ENCODE results near the gene RIF1. TPM values are rescaled to one million over a fixed set of nuclear protein-coding genes. Genes with fewer than 3 reads are reported as not detected.

The RIF1 gene
- total and polyA plus RNA-seq, 2 experiments from 2014 or later, result 20.9 to 26.5 TPM

GRCh38 chr2:151374436-151374835, 35.3 kb upstream of the RIF1 start:
- Histone ChIP-seq H2AFZ (0 out of 2 replicates have a peak overlapping the region, but pooled peaks have one; percentile 8), H3K4me3 (0 out of 2 replicates have a peak overlapping the region, but pooled peaks have one; percentile 5), H3K27ac (peak overlapping the region; percentile 53), H3K79me2 (ENCODE audit: insufficient read depth) (no peaks in the 10 kb centered on the region), H4K20me1 (ENCODE audit: insufficient read depth) (no peaks in the 10 kb centered on the region), H3K9me3 (ENCODE audit: low read depth) (no peaks in the 10 kb centered on the region), H3K4me1 (ENCODE audit: insufficient read depth) (peaks cover 13% of the 10 kb centered on the region), H3K36me3 (ENCODE audit: low read depth) (no peaks in the 10 kb centered on the region), H3K4me2 (ENCODE audit: unreplicated experiment) (peak overlapping the region; percentile 67), H3K9ac (peak overlapping the region; percentile 12; the same call in 1 of the 2 replicates), H3K9me2 (ENCODE audit: insufficient read depth) (no peaks in the 10 kb centered on the region), H3K27me3 (replicated peaks; ENCODE audit: insufficient read depth) (no peaks in the 10 kb centered on the region), H3F3A (ENCODE audit: insufficient read depth) (peaks cover 15% of the 10 kb centered on the region)
- in situ Hi-C loops (cut with MboI), result no loop called here
- TF ChIP-seq EZH2phosphoT487 (IDR thresholded peaks at IDR 0.05; ENCODE audit: insufficient read depth, low read depth), result no peak
- no peak for TF ChIP-seq EZH2 (IDR thresholded peaks at IDR 0.05; ENCODE audit: insufficient read depth, poor library complexity, severe bottlenecking)
- DNase-seq, result peak; percentile 87
- whole genome bisulfite sequencing, 2 experiments (ENCODE audit: low coverage in 1 of 2, low lambda C conversion rate in 2 of 2, missing lambda C conversion rate in 2 of 2), result 8 to 10% methylated on average over 3 of the region's 3 CpGs

- Histone ChIP-seq H3K27me3 (replicated peaks; ENCODE audit: insufficient read depth) (no peaks in the 10 kb centered on the region), H3K79me2 (ENCODE audit: insufficient read depth) (no peaks in the 10 kb centered on the region), H3K36me3 (ENCODE audit: low read depth) (no peaks in the 10 kb centered on the region), H3K4me3 (no peak overlapping the region), H3F3A (ENCODE audit: insufficient read depth) (peaks cover 6% of the 10 kb centered on the region), H3K9me3 (ENCODE audit: low read depth) (peaks cover 3% of the 10 kb centered on the region), H3K4me2 (ENCODE audit: unreplicated experiment) (no peak overlapping the region), H2AFZ (no peak overlapping the region), H3K27ac (no peak overlapping the region), H4K20me1 (ENCODE audit: insufficient read depth) (no peaks in the 10 kb centered on the region), H3K9me2 (ENCODE audit: insufficient read depth) (no peaks in the 10 kb centered on the region), H3K9ac (no peak overlapping the region), H3K4me1 (ENCODE audit: insufficient read depth) (peaks cover 11% of the 10 kb centered on the region)
- 89 to 90% methylated on average over 4 of the region's 4 CpGs for WGBS, 2 experiments (ENCODE audit: low coverage in 1 of 2, low lambda C conversion rate in 2 of 2, missing lambda C conversion rate in 2 of 2)
- TF ChIP-seq EZH2phosphoT487 (IDR thresholded peaks at IDR 0.05; ENCODE audit: insufficient read depth, low read depth), result no peak
- no peak for TF ChIP-seq EZH2 (IDR thresholded peaks at IDR 0.05; ENCODE audit: insufficient read depth, poor library complexity, severe bottlenecking)
- in situ Hi-C loops (cut with MboI), result no loop called here
- no peak for DNase-seq
Measured at GRCh38 chr2:151379169-151379568, 30.5 kb upstream of the RIF1 start.

- no peak overlapping the region for H3K27ac ChIP-seq
- 96 to 98% methylated on average over 6 of the region's 6 CpGs for WGBS, 2 experiments (ENCODE audit: low coverage in 1 of 2, low lambda C conversion rate in 2 of 2, missing lambda C conversion rate in 2 of 2)
- H3K9ac ChIP-seq, result no peak overlapping the region
- DNase-seq, result no peak
- 0 out of 2 replicates have a peak, but pooled peaks cover 3% of the 10 kb centered on the region for H3K4me1 ChIP-seq (ENCODE audit: insufficient read depth)
- H3K4me3 ChIP-seq, result no peak overlapping the region
- H3K27me3 ChIP-seq (replicated peaks; ENCODE audit: insufficient read depth), result no peaks in the 10 kb centered on the region
- peaks cover 3% of the 10 kb centered on the region for H3K9me3 ChIP-seq (ENCODE audit: low read depth)
- H3K36me3 ChIP-seq (ENCODE audit: low read depth), result no peaks in the 10 kb centered on the region
- no peaks in the 10 kb centered on the region for H3F3A ChIP-seq (ENCODE audit: insufficient read depth)
- H2AFZ ChIP-seq, result no peak overlapping the region
- no peaks in the 10 kb centered on the region for H4K20me1 ChIP-seq (ENCODE audit: insufficient read depth)
- no peak overlapping the region for H3K4me2 ChIP-seq (ENCODE audit: unreplicated experiment)
- TF ChIP-seq EZH2 (IDR thresholded peaks at IDR 0.05; ENCODE audit: insufficient read depth, poor library complexity, severe bottlenecking) (no peak), EZH2phosphoT487 (IDR thresholded peaks at IDR 0.05; ENCODE audit: insufficient read depth, low read depth) (no peak)
- no peaks in the 10 kb centered on the region for H3K79me2 ChIP-seq (ENCODE audit: insufficient read depth)
- H3K9me2 ChIP-seq (ENCODE audit: insufficient read depth), result no peaks in the 10 kb centered on the region
- in situ Hi-C loops (cut with MboI), result no loop called here
Measured at GRCh38 chr2:151380580-151381235, 29.0 kb upstream of the RIF1 start.

GRCh38 chr2:151381266-151381665, 28.4 kb upstream of the RIF1 start:
- Histone ChIP-seq H3K27ac (no peak overlapping the region), H3K4me3 (no peak overlapping the region), H3K27me3 (replicated peaks; ENCODE audit: insufficient read depth) (no peaks in the 10 kb centered on the region), H4K20me1 (ENCODE audit: insufficient read depth) (no peaks in the 10 kb centered on the region), H2AFZ (peak overlapping the region; percentile 60; the same call in 1 of the 2 replicates), H3K79me2 (ENCODE audit: insufficient read depth) (no peaks in the 10 kb centered on the region), H3K36me3 (ENCODE audit: low read depth) (no peaks in the 10 kb centered on the region), H3K4me2 (ENCODE audit: unreplicated experiment) (no peak overlapping the region), H3K9me2 (ENCODE audit: insufficient read depth) (no peaks in the 10 kb centered on the region), H3K9ac (no peak overlapping the region), H3F3A (ENCODE audit: insufficient read depth) (no peaks in the 10 kb centered on the region), H3K4me1 (ENCODE audit: insufficient read depth) (0 out of 2 replicates have a peak, but pooled peaks cover 3% of the 10 kb centered on the region), H3K9me3 (ENCODE audit: low read depth) (peaks cover 3% of the 10 kb centered on the region)
- in situ Hi-C loops (cut with MboI), result no loop called here
- DNase-seq, result no peak
- TF ChIP-seq EZH2 (IDR thresholded peaks at IDR 0.05; ENCODE audit: insufficient read depth, poor library complexity, severe bottlenecking) (no peak), EZH2phosphoT487 (IDR thresholded peaks at IDR 0.05; ENCODE audit: insufficient read depth, low read depth) (no peak)
- 93% methylated on average over 2 of the region's 2 CpGs for WGBS, 2 experiments (ENCODE audit: low coverage in 1 of 2, low lambda C conversion rate in 2 of 2, missing lambda C conversion rate in 2 of 2)
